Measurements from ENCODE around the gene CHD3. TPM values are rescaled to one million over a fixed set of nuclear protein-coding genes. Genes with fewer than 3 reads are reported as not detected.

Gene CHD3
- total and polyA plus RNA-seq, 2 of the 13 experiments (the other 11 are each of a cell fraction or from before 2014, with no cell fraction given): 2.7 to 3.7 TPM

DNA sequence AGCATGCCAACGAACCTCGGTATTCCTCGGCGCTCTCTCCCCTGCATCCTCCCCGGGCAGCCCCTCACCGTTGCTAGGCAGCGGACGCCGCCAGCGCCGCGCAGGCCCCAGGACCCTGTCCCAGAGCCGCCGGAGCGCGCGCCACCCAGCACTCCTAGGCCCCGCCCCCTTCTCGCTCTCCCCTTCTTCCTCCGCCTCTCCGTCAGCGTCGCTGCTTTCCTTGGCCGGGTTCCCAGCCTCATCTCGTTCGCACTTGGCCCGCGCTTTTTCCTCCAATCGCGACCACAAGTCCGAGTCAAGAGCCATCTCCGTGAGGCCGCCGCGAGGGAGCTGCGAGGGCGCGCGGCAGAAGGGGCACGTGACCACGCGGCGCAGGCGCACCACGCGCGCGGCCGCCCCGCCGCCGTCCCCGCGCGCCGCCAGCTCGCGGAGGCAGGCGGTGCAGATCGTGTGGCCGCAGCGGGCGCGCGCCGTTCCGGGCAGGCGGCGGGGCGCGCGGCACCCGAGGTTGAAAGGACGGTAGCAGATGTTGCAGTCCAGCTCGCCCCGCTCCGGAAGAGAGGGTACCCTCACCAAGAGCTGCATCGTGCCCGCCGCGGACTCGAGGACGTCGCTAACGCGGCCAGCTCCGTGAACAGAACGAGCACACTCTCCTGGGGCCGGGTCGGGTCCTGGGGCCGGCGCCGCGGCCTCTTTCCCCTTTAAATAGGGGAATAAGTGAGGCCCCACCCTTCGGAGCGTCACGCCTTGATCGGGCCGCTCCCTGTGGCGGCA is 27.2 kb downstream of the CHD3 start, which contains the start of gene RNF227 (continued):
- TF ChIP-seq ADNP (CRISPR knock-in tag; IDR thresholded peaks at IDR 0.05): no peak
- no peak for TF ChIP-seq FOXO1 (CRISPR knock-in tag; IDR thresholded peaks at IDR 0.05)
- TF ChIP-seq, protein P1, sequence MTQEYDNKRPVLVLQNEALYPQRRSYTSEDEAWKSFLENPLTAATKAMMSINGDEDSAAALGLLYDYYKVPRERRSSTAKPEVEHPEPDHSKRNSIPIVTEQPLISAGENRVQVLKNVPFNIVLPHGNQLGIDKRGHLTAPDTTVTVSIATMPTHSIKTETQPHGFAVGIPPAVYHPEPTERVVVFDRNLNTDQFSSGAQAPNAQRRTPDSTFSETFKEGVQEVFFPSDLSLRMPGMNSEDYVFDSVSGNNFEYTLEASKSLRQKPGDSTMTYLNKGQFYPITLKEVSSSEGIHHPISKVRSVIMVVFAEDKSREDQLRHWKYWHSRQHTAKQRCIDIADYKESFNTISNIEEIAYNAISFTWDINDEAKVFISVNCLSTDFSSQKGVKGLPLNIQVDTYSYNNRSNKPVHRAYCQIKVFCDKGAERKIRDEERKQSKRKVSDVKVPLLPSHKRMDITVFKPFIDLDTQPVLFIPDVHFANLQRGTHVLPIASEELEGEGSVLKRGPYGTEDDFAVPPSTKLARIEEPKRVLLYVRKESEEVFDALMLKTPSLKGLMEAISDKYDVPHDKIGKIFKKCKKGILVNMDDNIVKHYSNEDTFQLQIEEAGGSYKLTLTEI (CRISPR knock-in tag; conservative IDR thresholded peaks at IDR 0.05): no peak
- TF ChIP-seq, protein P2, sequence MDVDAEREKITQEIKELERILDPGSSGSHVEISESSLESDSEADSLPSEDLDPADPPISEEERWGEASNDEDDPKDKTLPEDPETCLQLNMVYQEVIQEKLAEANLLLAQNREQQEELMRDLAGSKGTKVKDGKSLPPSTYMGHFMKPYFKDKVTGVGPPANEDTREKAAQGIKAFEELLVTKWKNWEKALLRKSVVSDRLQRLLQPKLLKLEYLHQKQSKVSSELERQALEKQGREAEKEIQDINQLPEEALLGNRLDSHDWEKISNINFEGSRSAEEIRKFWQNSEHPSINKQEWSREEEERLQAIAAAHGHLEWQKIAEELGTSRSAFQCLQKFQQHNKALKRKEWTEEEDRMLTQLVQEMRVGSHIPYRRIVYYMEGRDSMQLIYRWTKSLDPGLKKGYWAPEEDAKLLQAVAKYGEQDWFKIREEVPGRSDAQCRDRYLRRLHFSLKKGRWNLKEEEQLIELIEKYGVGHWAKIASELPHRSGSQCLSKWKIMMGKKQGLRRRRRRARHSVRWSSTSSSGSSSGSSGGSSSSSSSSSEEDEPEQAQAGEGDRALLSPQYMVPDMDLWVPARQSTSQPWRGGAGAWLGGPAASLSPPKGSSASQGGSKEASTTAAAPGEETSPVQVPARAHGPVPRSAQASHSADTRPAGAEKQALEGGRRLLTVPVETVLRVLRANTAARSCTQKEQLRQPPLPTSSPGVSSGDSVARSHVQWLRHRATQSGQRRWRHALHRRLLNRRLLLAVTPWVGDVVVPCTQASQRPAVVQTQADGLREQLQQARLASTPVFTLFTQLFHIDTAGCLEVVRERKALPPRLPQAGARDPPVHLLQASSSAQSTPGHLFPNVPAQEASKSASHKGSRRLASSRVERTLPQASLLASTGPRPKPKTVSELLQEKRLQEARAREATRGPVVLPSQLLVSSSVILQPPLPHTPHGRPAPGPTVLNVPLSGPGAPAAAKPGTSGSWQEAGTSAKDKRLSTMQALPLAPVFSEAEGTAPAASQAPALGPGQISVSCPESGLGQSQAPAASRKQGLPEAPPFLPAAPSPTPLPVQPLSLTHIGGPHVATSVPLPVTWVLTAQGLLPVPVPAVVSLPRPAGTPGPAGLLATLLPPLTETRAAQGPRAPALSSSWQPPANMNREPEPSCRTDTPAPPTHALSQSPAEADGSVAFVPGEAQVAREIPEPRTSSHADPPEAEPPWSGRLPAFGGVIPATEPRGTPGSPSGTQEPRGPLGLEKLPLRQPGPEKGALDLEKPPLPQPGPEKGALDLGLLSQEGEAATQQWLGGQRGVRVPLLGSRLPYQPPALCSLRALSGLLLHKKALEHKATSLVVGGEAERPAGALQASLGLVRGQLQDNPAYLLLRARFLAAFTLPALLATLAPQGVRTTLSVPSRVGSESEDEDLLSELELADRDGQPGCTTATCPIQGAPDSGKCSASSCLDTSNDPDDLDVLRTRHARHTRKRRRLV (CRISPR knock-in tag; IDR thresholded peaks at IDR 0.05): no peak
- no peak for TF ChIP-seq ZNF567 (CRISPR knock-in tag; IDR thresholded peaks at IDR 0.05; ENCODE audit: borderline replicate concordance)
- no peak for TF ChIP-seq ZSCAN30 (CRISPR knock-in tag; IDR thresholded peaks at IDR 0.05)
- no peak for TF ChIP-seq SRSF4 (IDR thresholded peaks at IDR 0.05; ENCODE audit: low read depth, low read length, poor library complexity, severe bottlenecking)
- TF ChIP-seq, protein P3, sequence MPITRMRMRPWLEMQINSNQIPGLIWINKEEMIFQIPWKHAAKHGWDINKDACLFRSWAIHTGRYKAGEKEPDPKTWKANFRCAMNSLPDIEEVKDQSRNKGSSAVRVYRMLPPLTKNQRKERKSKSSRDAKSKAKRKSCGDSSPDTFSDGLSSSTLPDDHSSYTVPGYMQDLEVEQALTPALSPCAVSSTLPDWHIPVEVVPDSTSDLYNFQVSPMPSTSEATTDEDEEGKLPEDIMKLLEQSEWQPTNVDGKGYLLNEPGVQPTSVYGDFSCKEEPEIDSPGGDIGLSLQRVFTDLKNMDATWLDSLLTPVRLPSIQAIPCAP (CRISPR knock-in tag; IDR thresholded peaks at IDR 0.05; ENCODE audit: low read depth): no peak
- TF ChIP-seq, protein P4, sequence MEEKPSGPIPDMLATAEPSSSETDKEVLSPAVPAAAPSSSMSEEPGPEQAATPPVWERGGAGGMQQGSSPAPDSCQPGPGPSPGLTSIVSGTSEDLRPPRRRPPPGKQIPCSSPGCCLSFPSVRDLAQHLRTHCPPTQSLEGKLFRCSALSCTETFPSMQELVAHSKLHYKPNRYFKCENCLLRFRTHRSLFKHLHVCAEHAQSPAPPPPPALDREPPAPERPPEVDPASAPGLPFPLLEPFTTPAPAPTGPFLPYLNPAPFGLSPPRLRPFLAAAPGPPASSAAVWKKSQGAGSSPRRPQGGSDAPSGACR (CRISPR knock-in tag; IDR thresholded peaks at IDR 0.05): peak; percentile 69; the same call in 1 of the 2 replicates
- TF ChIP-seq YEATS4 (CRISPR knock-in tag; IDR thresholded peaks at IDR 0.05; ENCODE audit: borderline replicate concordance): peak; percentile 79
- TF ChIP-seq JUNB (CRISPR knock-in tag; IDR thresholded peaks at IDR 0.05; ENCODE audit: borderline replicate concordance): no peak
- peak; percentile 65; the same call in 1 of the 2 replicates for TF ChIP-seq KMT2A (CRISPR knock-in tag; IDR thresholded peaks at IDR 0.05)
- TF ChIP-seq ZNF207 (IDR thresholded peaks at IDR 0.05; ENCODE audit: borderline replicate concordance): no peak
- TF ChIP-seq, protein P5, sequence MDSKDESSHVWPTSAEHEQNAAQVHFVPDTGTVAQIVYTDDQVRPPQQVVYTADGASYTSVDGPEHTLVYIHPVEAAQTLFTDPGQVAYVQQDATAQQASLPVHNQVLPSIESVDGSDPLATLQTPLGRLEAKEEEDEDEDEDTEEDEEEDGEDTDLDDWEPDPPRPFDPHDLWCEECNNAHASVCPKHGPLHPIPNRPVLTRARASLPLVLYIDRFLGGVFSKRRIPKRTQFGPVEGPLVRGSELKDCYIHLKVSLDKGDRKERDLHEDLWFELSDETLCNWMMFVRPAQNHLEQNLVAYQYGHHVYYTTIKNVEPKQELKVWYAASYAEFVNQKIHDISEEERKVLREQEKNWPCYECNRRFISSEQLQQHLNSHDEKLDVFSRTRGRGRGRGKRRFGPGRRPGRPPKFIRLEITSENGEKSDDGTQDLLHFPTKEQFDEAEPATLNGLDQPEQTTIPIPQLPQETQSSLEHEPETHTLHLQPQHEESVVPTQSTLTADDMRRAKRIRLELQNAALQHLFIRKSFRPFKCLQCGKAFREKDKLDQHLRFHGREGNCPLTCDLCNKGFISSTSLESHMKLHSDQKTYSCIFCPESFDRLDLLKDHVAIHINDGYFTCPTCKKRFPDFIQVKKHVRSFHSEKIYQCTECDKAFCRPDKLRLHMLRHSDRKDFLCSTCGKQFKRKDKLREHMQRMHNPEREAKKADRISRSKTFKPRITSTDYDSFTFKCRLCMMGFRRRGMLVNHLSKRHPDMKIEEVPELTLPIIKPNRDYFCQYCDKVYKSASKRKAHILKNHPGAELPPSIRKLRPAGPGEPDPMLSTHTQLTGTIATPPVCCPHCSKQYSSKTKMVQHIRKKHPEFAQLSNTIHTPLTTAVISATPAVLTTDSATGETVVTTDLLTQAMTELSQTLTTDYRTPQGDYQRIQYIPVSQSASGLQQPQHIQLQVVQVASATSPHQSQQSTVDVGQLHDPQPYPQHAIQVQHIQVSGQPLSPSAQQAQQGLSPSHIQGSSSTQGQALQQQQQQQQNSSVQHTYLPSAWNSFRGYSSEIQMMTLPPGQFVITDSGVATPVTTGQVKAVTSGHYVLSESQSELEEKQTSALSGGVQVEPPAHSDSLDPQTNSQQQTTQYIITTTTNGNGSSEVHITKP (CRISPR knock-in tag; IDR thresholded peaks at IDR 0.05; ENCODE audit: low read depth): no peak
- TF ChIP-seq ZNF556 (CRISPR knock-in tag; IDR thresholded peaks at IDR 0.05; ENCODE audit: borderline replicate concordance): 0 out of 2 replicates have a peak, but pooled peaks have one; percentile 41
- no peak for TF ChIP-seq NFRKB (IDR thresholded peaks at IDR 0.05)
- TF ChIP-seq PHF8 (CRISPR knock-in tag; IDR thresholded peaks at IDR 0.05): peak; percentile 66; the same call in 1 of the 2 replicates
